A204.1 (cell line): Measurements from ENCODE around the gene CHCT1.

Experiments used
- FAIRE-seq: peaks from 2 replicates; lab custom pipeline; 2012; peaks lifted over from hg19 to GRCh38; lab: Jason Lieb, UNC

Gene CHCT1

DNA sequence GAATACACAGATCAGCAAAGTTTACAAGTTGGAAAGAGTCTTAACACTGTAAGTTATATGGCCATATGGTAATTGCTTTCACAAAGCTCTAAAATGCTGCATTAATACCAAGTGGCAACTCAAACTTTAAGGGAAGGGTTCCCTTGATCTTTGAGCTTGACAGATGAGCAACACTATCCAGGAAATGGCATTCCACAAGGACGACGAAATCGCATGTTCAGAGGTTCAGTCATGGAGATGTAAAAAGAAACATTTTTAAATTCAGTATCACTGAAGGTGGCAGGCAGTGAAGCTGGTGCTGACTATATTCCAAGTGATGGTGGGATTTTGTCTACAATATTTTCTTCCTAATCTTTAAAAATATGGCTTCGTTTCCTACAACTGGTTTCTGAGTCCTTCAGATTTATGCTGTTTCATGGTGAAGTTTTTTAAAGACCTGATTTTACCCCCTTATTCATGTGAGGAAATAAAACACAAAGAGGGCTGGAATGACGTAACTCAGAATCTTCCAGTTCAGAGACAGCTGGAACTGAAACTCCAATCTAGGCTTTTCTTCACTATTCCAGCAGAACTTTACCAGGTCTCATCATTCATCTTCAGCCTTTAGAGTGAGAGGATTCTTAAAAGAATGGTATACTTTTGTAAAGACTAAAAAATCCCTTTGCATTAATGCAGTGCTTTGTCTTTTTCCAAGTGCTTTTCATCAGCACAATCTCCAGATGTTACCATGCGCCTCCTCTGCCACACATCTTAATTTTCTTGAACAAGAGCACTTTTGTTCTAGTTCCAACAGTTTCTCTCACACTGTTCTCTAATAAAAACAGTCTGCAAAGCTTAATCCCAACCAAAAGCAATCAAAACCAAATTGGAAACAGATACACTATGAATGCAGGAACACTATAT lies 20.2 kb downstream of the CHCT1 start:
- FAIRE-seq, result no peak

- no peak for FAIRE-seq
Measured at GRCh38 chr17:60443713-60444112, 21.4 kb downstream of the CHCT1 start.

GRCh38 chr17:60445144-60445543 lies 22.9 kb downstream of the CHCT1 start:
- no peak for FAIRE-seq

DNA sequence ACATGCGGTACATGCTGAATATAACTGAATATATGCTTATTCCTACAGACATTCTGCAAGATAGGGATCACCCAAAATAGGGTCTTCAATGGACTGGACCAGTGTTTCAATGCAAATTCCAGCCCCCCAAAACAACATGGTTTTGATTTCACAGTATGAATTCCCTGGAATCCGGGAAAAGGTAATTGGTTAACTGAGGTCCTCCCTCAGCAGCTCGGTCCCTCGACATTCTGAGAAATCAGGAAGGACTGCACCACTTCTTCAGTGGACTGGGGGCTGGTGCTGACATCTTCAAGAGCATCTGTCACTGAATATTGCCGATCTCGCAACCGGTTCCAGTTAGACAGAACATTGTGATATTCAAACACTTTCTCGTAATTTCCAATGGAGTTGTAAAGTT lies 25.1 kb downstream of the CHCT1 start:
- no peak for FAIRE-seq

DNA sequence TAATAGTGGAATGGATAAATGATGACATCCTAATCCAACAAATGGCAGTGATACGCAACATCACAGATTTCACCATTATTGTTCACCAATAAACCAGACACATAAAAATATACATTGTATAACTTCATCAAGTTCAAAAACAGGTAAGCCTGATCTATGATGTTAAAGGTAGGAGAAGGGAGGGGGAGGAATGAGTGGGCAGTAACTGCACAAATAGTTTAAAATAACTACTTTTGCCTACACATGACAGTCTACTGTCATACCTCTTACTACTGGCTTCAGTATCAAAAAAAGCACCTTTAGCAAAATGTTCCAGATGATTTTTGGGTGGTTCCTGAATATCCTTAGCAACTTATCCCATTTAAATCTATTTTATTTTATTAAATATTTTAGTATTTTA lies 28.8 kb downstream of the CHCT1 start:
- no peak for FAIRE-seq

- FAIRE-seq, result no peak
Measured at GRCh38 chr17:60451965-60452364, 29.7 kb downstream of the CHCT1 start.

- FAIRE-seq, result no peak
Measured at GRCh38 chr17:60455378-60455777, 33.1 kb downstream of the CHCT1 start.

- FAIRE-seq, result no peak
Measured at GRCh38 chr17:60457148-60457547, 34.9 kb downstream of the CHCT1 start.

- no peak for FAIRE-seq
Measured at GRCh38 chr17:60461584-60461983, 39.3 kb downstream of the CHCT1 start.

GRCh38 chr17:60463157-60463835 lies 41.0 kb downstream of the CHCT1 start:
- FAIRE-seq, result no peak

DNA sequence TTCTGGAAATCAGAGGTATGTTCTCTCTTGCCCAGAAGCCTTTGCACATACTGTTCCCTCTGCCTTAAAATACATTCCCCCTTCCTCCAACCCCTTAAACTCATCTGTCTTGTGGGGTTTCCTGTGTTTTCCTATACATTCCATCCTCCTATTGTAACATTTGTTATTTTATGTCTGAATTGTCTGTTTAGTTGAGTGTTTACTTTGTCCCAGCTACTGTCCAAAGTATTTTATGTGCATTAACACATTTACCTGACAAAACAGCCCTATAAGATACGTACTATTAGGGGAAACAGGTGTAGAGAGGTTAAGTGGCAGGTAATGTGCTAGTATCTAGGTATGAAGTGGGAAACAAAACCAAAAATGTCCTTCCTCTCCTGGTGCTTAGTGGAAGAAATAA lies 42.1 kb downstream of the CHCT1 start:
- FAIRE-seq, result no peak

DNA sequence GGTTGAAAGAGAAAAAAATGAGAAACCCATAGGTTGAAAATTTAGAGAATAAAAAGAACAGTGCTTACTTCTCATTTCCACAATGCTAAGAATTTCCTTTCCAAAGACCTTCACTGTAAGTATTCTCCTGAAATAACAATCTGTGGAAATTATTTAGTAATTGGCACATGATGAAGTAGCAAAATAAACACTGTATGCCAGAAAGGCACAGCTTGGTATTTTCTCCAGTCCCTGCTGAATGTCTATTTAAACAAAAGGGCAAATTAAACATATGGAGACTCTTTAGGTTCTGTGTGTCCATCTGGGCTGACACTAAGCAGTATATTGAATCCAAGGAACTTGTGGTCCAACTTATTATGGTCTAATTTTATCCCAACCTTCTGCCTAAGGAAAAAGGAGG lies 46.1 kb downstream of the CHCT1 start:
- no peak for FAIRE-seq

DNA sequence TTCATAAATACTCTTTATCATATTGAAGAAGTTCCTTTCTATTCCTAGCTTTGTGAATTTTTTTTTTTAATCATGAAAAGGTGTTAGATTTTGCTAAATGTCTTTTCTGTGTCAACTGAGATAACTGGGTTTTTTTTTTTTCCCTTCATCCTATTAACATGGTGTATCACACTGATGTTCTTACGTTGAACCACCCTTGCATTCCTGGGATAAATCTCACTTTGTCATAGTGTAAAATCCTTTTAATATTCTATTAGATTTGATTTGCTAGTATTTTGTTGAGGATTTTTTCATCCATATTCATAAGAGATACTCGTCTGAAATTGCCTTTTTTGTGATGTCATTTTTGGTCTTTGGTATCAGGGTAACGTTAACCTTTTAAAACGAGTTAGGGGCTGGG lies 49.2 kb downstream of the CHCT1 start:
- no peak for FAIRE-seq

DNA sequence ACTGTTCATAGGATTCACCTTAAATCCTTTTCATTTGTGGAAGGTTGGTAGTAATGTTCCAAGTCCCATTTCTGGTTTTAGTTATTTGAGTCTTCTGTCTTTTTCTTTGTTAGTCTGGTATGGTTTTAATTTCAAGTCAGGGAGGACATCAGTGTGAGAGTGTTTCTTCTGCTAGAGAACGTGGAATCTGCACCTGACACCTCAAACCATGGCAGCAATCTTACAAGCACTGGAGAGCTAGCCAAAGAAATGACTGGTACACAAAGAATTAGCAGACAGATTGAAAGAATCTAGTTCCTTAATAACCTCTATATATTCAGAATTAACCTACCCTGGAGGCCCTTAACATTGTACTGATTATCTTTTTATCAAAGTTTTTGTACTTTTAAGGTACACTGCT lies 50.2 kb downstream of the CHCT1 start:
- FAIRE-seq, result no peak

- FAIRE-seq, result no peak
Measured at GRCh38 chr17:60473788-60474187, 51.5 kb downstream of the CHCT1 start.
